DOHH2 (cell line): ENCODE results near the gene PPP1R14B.

Source experiments
- H3F3A ChIP-seq: fragments of 200-600 bp; sonication (generic), shearing (Covaris generic); 2 replicates; pipeline ENCODE4 v1.6.0; 2016; ENCODE audit warnings: antibody characterized with exemption, mild to moderate bottlenecking; ENCODE audit not compliant: control insufficient read depth, insufficient read depth
- H3K27ac ChIP-seq: fragments of 200-600 bp; sonication (generic); 2 replicates; pipeline ENCODE4 v1.5.1; 2014; ENCODE audit warnings: low read depth, mild to moderate bottlenecking, low read length, moderate library complexity
- H3K27me3 ChIP-seq: fragments of 200-600 bp; sonication (generic); 2 replicates; pipeline ENCODE4 v1.6.1; 2014; ENCODE audit warnings: mild to moderate bottlenecking, low read length, mixed read lengths; ENCODE audit not compliant: control insufficient read depth
- H3K36me3 ChIP-seq: fragments of 200-600 bp; sonication (generic); 2 replicates; pipeline ENCODE4 v1.6.1; 2014; ENCODE audit warnings: mild to moderate bottlenecking, low read length, moderate library complexity, mixed read lengths; ENCODE audit not compliant: control insufficient read depth
- H3K4me1 ChIP-seq: fragments of 200-600 bp; sonication (generic); 2 replicates; pipeline ENCODE4 v1.6.1; 2014; ENCODE audit warnings: mild to moderate bottlenecking, low read length, mixed read lengths; ENCODE audit not compliant: control insufficient read depth
- H3K4me2 ChIP-seq: fragments of 200-600 bp; sonication (generic); 2 replicates; pipeline ENCODE4 v1.6.0; 2014; ENCODE audit warnings: mild to moderate bottlenecking, low read length, moderate library complexity
- H3K4me3 ChIP-seq: fragments of 200-600 bp; sonication (generic); 2 replicates; pipeline ENCODE4 v1.5.1; 2014; ENCODE audit warnings: mild to moderate bottlenecking, low read length, mixed read lengths
- H3K79me2 ChIP-seq: fragments of 200-600 bp; sonication (generic); 2 replicates; pipeline ENCODE4 v1.6.1; 2014; ENCODE audit warnings: mild to moderate bottlenecking, low read length, mixed read lengths; ENCODE audit not compliant: control insufficient read depth
- H3K9me2 ChIP-seq: fragments of 200-600 bp; sonication (generic); replicated peaks from 2 replicates; pipeline ENCODE4 v1.6.1; 2014; ENCODE audit warnings: mild to moderate bottlenecking, low read length, mixed read lengths; ENCODE audit not compliant: control insufficient read depth
- H3K9me3 ChIP-seq: fragments of 200-600 bp; sonication (generic); 2 replicates; pipeline ENCODE4 v1.6.1; 2014; ENCODE audit warnings: antibody characterized with exemption, low read length, mixed read lengths; ENCODE audit not compliant: control insufficient read depth, insufficient read depth
- H4K20me1 ChIP-seq: fragments of 200-600 bp; sonication (generic); 2 replicates; pipeline ENCODE4 v1.6.0; 2014; ENCODE audit warnings: low read depth, mild to moderate bottlenecking, antibody characterized with exemption, low read length, moderate library complexity; ENCODE audit not compliant: control insufficient read depth, insufficient read depth
- EZH2phosphoT487 ChIP-seq: fragments of 200-600 bp; sonication (generic); IDR thresholded peaks from 2 replicates; pipeline ENCODE4 v1.6.1; 2017; ENCODE audit warnings: borderline replicate concordance, mild to moderate bottlenecking, antibody characterized with exemption, low read length, moderate library complexity, mixed read lengths
- TF ChIP-seq, protein P1 (sequence below): fragments of 200-600 bp; sonication (generic); IDR thresholded peaks from one replicate; pipeline ENCODE4 v1.5.1; 2014; ENCODE audit warnings: antibody characterized with exemption, mild to moderate bottlenecking, low read depth, low read length; ENCODE audit not compliant: poor library complexity, severe bottlenecking

PPP1R14B gene

DNA sequence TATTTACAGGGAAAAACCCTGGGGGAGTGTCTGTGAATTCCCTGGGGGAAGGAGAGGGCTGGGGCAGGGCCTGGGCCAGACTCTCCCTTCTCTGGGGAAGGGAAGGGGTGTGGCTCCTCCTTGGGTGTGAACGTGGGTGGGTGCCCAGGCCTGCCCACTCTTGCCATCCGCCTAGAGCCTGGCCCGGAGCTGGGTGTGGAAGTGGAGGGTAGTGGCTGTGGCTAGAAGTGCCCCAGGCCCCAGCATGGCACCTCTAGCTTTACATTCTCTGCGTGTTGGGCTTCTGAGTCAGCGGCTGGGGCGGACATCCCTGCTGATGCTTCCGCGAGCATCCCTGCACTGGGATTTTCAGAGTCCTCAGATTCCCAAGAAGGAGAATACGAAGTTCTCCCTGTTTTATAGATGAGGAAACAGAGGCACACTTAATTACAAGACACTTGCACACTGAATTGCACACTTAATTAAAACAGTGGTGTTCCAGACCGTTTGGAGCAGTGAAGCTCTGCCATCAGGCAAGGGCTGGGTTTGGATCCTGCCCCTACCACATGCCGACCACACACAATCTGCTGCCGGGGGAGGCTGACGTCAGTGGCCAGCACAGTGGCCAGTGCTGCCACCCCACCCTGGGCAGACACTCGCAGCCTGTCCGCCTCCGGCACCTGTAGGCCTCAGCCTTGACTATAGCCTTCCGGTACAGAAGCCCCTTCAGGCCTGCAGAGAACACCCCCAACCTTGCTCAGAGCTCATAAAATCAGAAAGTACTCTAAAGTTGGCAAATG lies 30.1 kb upstream of the PPP1R14B start:
- no peaks in the 10 kb centered on the region for H3K9me3 ChIP-seq
- H3K4me2 ChIP-seq = no peak overlapping the region
- TF ChIP-seq EZH2phosphoT487 = no peak
- TF ChIP-seq, protein P1, sequence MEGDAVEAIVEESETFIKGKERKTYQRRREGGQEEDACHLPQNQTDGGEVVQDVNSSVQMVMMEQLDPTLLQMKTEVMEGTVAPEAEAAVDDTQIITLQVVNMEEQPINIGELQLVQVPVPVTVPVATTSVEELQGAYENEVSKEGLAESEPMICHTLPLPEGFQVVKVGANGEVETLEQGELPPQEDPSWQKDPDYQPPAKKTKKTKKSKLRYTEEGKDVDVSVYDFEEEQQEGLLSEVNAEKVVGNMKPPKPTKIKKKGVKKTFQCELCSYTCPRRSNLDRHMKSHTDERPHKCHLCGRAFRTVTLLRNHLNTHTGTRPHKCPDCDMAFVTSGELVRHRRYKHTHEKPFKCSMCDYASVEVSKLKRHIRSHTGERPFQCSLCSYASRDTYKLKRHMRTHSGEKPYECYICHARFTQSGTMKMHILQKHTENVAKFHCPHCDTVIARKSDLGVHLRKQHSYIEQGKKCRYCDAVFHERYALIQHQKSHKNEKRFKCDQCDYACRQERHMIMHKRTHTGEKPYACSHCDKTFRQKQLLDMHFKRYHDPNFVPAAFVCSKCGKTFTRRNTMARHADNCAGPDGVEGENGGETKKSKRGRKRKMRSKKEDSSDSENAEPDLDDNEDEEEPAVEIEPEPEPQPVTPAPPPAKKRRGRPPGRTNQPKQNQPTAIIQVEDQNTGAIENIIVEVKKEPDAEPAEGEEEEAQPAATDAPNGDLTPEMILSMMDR = no peak
- H3F3A ChIP-seq = peaks cover 8% of the 10 kb centered on the region
- H4K20me1 ChIP-seq = no peaks in the 10 kb centered on the region
- H3K9me2 ChIP-seq = no peaks in the 10 kb centered on the region
- peaks cover 14% of the 10 kb centered on the region; the same call in 1 of the 2 replicates for H3K36me3 ChIP-seq
- H3K27ac ChIP-seq = no peak overlapping the region
- H3K4me1 ChIP-seq = peaks cover 7% of the 10 kb centered on the region
- H3K27me3 ChIP-seq = no peaks in the 10 kb centered on the region
- H3K4me3 ChIP-seq = no peak overlapping the region
- H3K79me2 ChIP-seq = peaks cover 9% of the 10 kb centered on the region

DNA sequence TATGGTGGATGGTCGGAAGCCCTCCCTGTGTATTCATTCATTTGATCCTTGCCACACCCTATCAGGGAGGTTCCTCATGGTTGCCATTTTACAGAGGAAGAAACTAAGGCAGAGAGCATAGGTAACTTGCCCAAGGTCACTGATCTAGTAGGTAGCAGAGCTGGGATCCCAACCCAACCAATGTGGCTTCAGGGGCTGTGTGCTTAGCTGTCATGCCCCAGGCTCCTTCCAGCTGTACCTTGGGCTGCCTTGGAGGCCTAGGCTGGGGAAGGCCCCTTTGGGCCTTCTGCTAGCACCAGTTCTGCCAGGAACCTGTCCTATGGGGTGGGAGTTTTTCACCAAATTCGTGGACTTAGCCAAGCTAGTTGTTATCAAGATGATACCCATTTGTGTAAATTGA lies 29.1 kb upstream of the PPP1R14B start:
- H3K9me3 ChIP-seq = no peaks in the 10 kb centered on the region
- no peaks in the 10 kb centered on the region for H4K20me1 ChIP-seq
- no peak overlapping the region for H3K4me3 ChIP-seq
- H3K4me2 ChIP-seq = no peak overlapping the region
- H3K27ac ChIP-seq = no peak overlapping the region
- TF ChIP-seq EZH2phosphoT487 = no peak
- TF ChIP-seq, protein P1 = no peak
- H3K4me1 ChIP-seq = peaks cover 11% of the 10 kb centered on the region
- no peaks in the 10 kb centered on the region for H3K9me2 ChIP-seq
- peaks cover 18% of the 10 kb centered on the region for H3K36me3 ChIP-seq
- H3F3A ChIP-seq = peaks cover 8% of the 10 kb centered on the region
- H3K79me2 ChIP-seq = peaks cover 14% of the 10 kb centered on the region
- H3K27me3 ChIP-seq = no peaks in the 10 kb centered on the region

DNA sequence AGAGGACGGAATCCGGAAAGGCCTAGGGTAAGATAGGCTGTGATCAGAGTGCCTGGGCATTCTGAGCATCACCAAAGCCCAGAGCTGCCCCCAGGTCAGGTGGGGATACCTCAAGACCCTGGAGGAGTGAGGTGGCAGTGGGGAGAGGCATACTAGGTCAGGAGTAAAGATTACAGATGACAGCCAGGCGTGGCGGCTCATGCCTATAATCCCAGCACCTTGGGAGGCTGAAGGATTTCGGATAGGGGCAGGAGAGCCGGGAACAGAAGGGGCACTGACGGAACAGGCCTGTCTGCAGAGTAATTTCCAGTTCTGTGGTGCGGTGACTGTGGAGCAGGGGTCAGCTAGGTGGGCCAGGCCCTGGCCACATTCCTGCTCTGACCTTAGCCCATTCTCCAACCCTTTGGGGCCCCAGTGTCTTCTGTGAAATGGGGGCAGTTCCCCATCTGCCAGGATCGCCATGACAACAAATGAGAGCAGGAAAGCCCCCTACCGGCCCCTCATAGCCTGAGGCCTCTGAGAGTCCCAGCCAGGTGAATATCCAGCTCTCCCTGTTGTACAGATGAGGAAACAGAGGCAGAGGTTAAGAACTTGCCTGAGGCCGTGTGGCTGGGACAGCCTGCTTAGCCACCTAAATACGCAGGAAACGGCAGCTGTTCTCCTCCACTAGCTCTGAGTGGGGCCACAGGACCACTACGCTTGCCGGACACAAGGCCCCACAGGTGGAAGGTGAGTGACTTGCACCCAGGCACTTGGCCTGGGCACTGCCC lies 28.5 kb upstream of the PPP1R14B start:
- no peaks in the 10 kb centered on the region for H4K20me1 ChIP-seq
- H3K36me3 ChIP-seq = peaks cover 23% of the 10 kb centered on the region
- peaks cover 8% of the 10 kb centered on the region for H3F3A ChIP-seq
- no peaks in the 10 kb centered on the region for H3K27me3 ChIP-seq
- TF ChIP-seq EZH2phosphoT487 = no peak
- TF ChIP-seq, protein P1 = no peak
- H3K4me3 ChIP-seq = no peak overlapping the region
- peaks cover 11% of the 10 kb centered on the region for H3K4me1 ChIP-seq
- no peak overlapping the region for H3K4me2 ChIP-seq
- no peaks in the 10 kb centered on the region for H3K9me2 ChIP-seq
- peaks cover 19% of the 10 kb centered on the region for H3K79me2 ChIP-seq
- no peaks in the 10 kb centered on the region for H3K9me3 ChIP-seq
- no peak overlapping the region for H3K27ac ChIP-seq
